MM.1S (cell line): ENCODE data around the gene JMJD7.

Experiments
- EZH2 ChIP-seq: fragments of 300-600 bp; sonication (generic); optimal IDR thresholded peaks from 2 replicates; pipeline ENCODE3; 2017; ENCODE audit warnings: low read depth, mild to moderate bottlenecking, antibody characterized with exemption, low read length, mixed read lengths
- EZH2phosphoT487 ChIP-seq: fragments of 300-600 bp; sonication (generic); IDR thresholded peaks from 2 replicates; pipeline ENCODE4 v1.6.1; 2018; ENCODE audit warnings: antibody characterized with exemption, low read length
- TF ChIP-seq, protein P1 (sequence below): fragments of 300-600 bp; sonication (generic); IDR thresholded peaks from 2 replicates; pipeline ENCODE4 v1.5.1; 2016; ENCODE audit warnings: antibody characterized with exemption, low read length, mixed read lengths

DNA sequence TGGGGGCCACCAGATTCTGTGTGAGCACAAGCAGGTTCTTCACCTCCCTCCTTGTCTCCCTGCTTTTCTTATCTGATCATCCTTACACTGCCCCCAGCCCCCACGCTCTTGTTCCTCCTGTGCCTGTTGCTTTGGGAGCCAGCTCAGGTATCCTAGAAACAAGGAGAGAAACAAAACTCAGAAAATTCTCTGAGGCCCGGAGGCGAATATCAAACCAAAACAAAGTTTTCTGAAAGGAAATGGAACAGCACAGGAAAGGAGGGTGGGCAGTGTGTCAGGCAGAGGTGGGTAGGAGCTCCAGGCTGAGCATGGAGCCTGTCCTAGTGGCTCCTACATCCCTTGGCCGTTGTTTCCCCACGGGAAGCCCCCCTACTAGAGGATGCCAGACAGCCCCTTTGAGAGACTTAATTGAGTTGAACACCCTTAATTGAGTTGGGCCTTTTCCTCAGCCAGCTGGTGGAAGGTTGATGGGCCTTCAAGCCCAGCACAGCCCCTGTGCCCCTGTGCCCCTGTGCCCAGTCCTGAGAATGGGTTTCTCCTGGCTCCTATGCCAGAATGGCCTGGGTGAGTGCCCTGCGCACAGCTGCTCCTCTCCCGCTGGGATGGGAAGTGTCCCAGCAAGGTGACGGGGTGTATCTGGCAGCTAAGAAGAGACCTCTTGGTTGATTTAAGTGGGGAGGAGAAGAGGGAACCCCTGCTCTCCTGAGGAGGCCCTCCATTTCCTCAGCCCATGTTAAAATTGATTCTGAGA lies 22.8 kb upstream of the JMJD7 start:
- TF ChIP-seq, protein P1, sequence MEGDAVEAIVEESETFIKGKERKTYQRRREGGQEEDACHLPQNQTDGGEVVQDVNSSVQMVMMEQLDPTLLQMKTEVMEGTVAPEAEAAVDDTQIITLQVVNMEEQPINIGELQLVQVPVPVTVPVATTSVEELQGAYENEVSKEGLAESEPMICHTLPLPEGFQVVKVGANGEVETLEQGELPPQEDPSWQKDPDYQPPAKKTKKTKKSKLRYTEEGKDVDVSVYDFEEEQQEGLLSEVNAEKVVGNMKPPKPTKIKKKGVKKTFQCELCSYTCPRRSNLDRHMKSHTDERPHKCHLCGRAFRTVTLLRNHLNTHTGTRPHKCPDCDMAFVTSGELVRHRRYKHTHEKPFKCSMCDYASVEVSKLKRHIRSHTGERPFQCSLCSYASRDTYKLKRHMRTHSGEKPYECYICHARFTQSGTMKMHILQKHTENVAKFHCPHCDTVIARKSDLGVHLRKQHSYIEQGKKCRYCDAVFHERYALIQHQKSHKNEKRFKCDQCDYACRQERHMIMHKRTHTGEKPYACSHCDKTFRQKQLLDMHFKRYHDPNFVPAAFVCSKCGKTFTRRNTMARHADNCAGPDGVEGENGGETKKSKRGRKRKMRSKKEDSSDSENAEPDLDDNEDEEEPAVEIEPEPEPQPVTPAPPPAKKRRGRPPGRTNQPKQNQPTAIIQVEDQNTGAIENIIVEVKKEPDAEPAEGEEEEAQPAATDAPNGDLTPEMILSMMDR: no peak
- TF ChIP-seq EZH2phosphoT487 (no peak), EZH2 (no peak)
